ENCODE data around the gene RHOXF2. TPM values are rescaled to one million over a fixed set of nuclear protein-coding genes. Genes with fewer than 3 reads are reported as not detected.
"Not testable (repeated sequence)": the region's sequence is repeated elsewhere in the genome, so short reads cannot be mapped to it uniquely, and the experiment has no call there.

The RHOXF2 gene
- total RNA-seq, result not detected
- not detected for polyA plus RNA-seq
- long read RNA-seq, donor 1, result 0 reads
- long read RNA-seq, donor 2, result 0 reads
- long read RNA-seq, donor 3, result 0 reads
- long read RNA-seq, donor 4, result 0 reads
- long read RNA-seq, donor 5, result 0 reads

GRCh38 chrX:120158313-120158712 lies at the start of gene RHOXF2:
TSS of gene RHOXF2 (plus strand) at chrX:120158613. CDS start at chrX:120158751, 138 bp downstream.
- not testable (repeated sequence) for H3K36me3 ChIP-seq (ENCODE audit: control insufficient read depth in 4 of 4, insufficient read depth in 4 of 4, low read length in 4 of 4); H3K4me3 ChIP-seq; H3K27ac ChIP-seq (ENCODE audit: low read depth in 1 of 2, low read length in 1 of 2); H3K9ac ChIP-seq (ENCODE audit: insufficient read depth in 1 of 2, low read length in 2 of 2); DNase-seq; H3K27me3 ChIP-seq (ENCODE audit: control insufficient read depth in 3 of 3, insufficient read depth in 3 of 3, low read length in 2 of 3); H3K4me1 ChIP-seq (ENCODE audit: control insufficient read depth in 5 of 5, insufficient read depth in 5 of 5, low read length in 5 of 5); H3K9me3 ChIP-seq (ENCODE audit: control insufficient read depth in 4 of 4, insufficient read depth in 3 of 4, low read length in 3 of 4); ATAC-seq (ENCODE audit: insufficient read depth, low FRiP score)
- no CpG with 5 or more reads among the region's 15 CpGs for WGBS, 2 donors

- TF ChIP-seq, protein P1, sequence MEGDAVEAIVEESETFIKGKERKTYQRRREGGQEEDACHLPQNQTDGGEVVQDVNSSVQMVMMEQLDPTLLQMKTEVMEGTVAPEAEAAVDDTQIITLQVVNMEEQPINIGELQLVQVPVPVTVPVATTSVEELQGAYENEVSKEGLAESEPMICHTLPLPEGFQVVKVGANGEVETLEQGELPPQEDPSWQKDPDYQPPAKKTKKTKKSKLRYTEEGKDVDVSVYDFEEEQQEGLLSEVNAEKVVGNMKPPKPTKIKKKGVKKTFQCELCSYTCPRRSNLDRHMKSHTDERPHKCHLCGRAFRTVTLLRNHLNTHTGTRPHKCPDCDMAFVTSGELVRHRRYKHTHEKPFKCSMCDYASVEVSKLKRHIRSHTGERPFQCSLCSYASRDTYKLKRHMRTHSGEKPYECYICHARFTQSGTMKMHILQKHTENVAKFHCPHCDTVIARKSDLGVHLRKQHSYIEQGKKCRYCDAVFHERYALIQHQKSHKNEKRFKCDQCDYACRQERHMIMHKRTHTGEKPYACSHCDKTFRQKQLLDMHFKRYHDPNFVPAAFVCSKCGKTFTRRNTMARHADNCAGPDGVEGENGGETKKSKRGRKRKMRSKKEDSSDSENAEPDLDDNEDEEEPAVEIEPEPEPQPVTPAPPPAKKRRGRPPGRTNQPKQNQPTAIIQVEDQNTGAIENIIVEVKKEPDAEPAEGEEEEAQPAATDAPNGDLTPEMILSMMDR (IDR thresholded peaks at IDR 0.05; ENCODE audit: control extremely low read depth, extremely low read depth), result no peak
- DNase-seq, result no peak
- Histone ChIP-seq H3K27ac (ENCODE audit: low read depth in 1 of 2, low read length in 1 of 2) (no peak overlapping the region), H3K9me3 (ENCODE audit: control insufficient read depth in 4 of 4, insufficient read depth in 3 of 4, low read length in 3 of 4) (no peaks in the 10 kb centered on the region), H3K27me3 (ENCODE audit: control insufficient read depth in 3 of 3, insufficient read depth in 3 of 3, low read length in 2 of 3) (no peaks in the 10 kb centered on the region), H3K4me1 (ENCODE audit: control insufficient read depth in 5 of 5, insufficient read depth in 5 of 5, low read length in 5 of 5) (no peaks in the 10 kb centered on the region), H3K9ac (ENCODE audit: insufficient read depth in 1 of 2, low read length in 2 of 2) (no peak overlapping the region), H3K36me3 (ENCODE audit: control insufficient read depth in 4 of 4, insufficient read depth in 4 of 4, low read length in 4 of 4) (no peaks in the 10 kb centered on the region), H3K4me3 (no peak overlapping the region)
- no peak for ATAC-seq (ENCODE audit: insufficient read depth, low FRiP score)
- 59 to 62% methylated on average over 1 of the region's 1 CpG for WGBS, 2 donors
Measured at GRCh38 chrX:120109378-120109777, 49.0 kb upstream of the RHOXF2 start.

DNA sequence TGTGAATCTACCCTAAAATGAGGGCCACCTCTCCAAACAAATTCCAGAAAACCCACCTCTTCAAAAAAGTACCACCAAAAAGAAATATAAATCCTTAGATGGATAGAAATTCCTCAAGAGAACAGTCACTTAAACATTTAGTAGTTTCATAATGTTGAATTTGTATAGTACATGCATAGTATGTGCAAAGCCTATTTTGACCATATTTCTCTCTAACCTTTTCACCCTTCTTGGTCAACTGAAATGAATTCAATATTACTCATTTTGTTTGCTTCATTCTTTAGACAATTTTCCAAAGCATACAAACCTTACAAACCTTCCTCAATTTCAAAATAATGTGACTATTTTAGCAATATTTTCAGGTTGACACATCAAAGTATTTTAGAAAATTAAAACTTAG lies 46.8 kb upstream of the RHOXF2 start:
- no peaks in the 10 kb centered on the region for H3K9me3 ChIP-seq (ENCODE audit: control insufficient read depth in 4 of 4, insufficient read depth in 3 of 4, low read length in 3 of 4)

DNA sequence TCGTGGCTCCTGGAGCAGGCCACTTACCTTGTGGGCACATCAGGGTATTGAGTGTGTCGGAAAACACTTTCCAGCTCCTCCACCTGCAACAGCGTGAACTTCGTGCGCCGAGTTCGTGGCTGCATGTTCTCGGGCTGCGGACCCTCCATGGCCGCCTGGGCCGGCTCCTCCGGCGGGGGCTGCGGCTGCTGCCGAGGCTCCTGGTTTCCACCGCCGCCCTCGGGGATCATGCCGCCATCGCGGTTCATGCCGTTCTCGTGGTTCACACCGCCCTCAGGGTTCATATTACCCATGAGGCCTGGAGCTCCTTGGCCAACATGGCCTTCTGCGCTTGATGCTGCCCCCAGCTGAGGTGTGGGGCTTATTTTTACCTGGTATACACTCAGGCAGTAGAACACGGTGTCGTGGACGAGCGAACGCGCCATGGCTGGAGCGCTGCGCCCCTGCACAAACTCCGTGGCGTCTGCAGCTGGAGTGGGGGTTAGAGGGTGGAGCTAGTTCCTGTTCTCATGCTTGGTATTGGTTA lies 42.9 kb upstream of the RHOXF2 start, which contains the start of gene RHOXF1:
RHOXF1 (minus strand) TSS at position 476 of the 526 bp plus-strand sequence; CDS start at position 425, 51 bp downstream.
- no peak for ATAC-seq (ENCODE audit: insufficient read depth, low FRiP score)
- 91 to 94% methylated on average over 15 to 35 of the region's 35 CpGs for WGBS, 2 donors
- H3K27ac ChIP-seq (ENCODE audit: low read depth in 1 of 2, low read length in 1 of 2), result no peak within 1 kb of the TSS
- H3K9ac ChIP-seq (ENCODE audit: insufficient read depth in 1 of 2, low read length in 2 of 2), result no peak within 1 kb of the TSS
- H3K4me3 ChIP-seq, result no peak within 1 kb of the TSS
- no peak for DNase-seq
- H3K4me1 ChIP-seq (ENCODE audit: control insufficient read depth in 5 of 5, insufficient read depth in 5 of 5, low read length in 5 of 5), result no peaks in the 10 kb centered on the region
- H3K36me3 ChIP-seq (ENCODE audit: control insufficient read depth in 4 of 4, insufficient read depth in 4 of 4, low read length in 4 of 4), result no peaks in the 10 kb centered on the region
- TF ChIP-seq, protein P1 (IDR thresholded peaks at IDR 0.05; ENCODE audit: control extremely low read depth, extremely low read depth), result no peak
- peaks cover 0 to 2% (median 0%) of the 10 kb centered on the region in 4 donors for H3K9me3 ChIP-seq (ENCODE audit: control insufficient read depth in 4 of 4, insufficient read depth in 3 of 4, low read length in 3 of 4)
- H3K27me3 ChIP-seq (ENCODE audit: control insufficient read depth in 3 of 3, insufficient read depth in 3 of 3, low read length in 2 of 3), result no peaks in the 10 kb centered on the region

More for the DNA sequence above, 46.8 kb upstream of the RHOXF2 start:
- DNase-seq (no peak), ATAC-seq (ENCODE audit: insufficient read depth, low FRiP score) (no peak)
- no peaks in the 10 kb centered on the region for H3K36me3 ChIP-seq (ENCODE audit: control insufficient read depth in 4 of 4, insufficient read depth in 4 of 4, low read length in 4 of 4)
- no peak overlapping the region for H3K4me3 ChIP-seq
- H3K27ac ChIP-seq (ENCODE audit: low read depth in 1 of 2, low read length in 1 of 2), result no peak overlapping the region
- no peaks in the 10 kb centered on the region for H3K4me1 ChIP-seq (ENCODE audit: control insufficient read depth in 5 of 5, insufficient read depth in 5 of 5, low read length in 5 of 5)
- H3K9ac ChIP-seq (ENCODE audit: insufficient read depth in 1 of 2, low read length in 2 of 2), result no peak overlapping the region
- no peaks in the 10 kb centered on the region for H3K27me3 ChIP-seq (ENCODE audit: control insufficient read depth in 3 of 3, insufficient read depth in 3 of 3, low read length in 2 of 3)
- TF ChIP-seq, protein P1 (IDR thresholded peaks at IDR 0.05; ENCODE audit: control extremely low read depth, extremely low read depth), result no peak
